Heart left ventricle (tissue), 16 donors: ENCODE data around the gene TMEM182. TPM values are rescaled to one million over a fixed set of nuclear protein-coding genes. Genes with fewer than 3 reads are reported as not detected.

ENCODE experiments used
- ATAC-seq, 4 donors: fragments of 200-7000 bp; cut with Tn5 transposase; one replicate each; pipeline ENCODE4 v1.9.1; 2020 to 2022; ENCODE audit warnings: moderate library complexity in 4 of 4, mild to moderate bottlenecking in 3 of 4, moderate number of reproducible peaks in 1 of 4
- DNase-seq, 5 donors: peaks; one replicate each; pipeline ENCODE4 v3.0.0-alpha.2; 2020
- H3K27ac ChIP-seq, 12 donors: fragments of 200-600 bp; sonication (generic) in 4 of 12; one replicate each; pipeline versions ENCODE4 v1.5.0 to v1.8.0; 2016 to 2022; ENCODE audit warnings: mild to moderate bottlenecking in 2 of 12
- H3K27me3 ChIP-seq, 9 donors: fragments of 200-600 bp; sonication (generic) in 2 of 9; one replicate each; pipeline versions ENCODE4 v1.5.1 to v1.8.0; 2016 to 2022; ENCODE audit warnings: mild to moderate bottlenecking in 3 of 9
- H3K36me3 ChIP-seq, 9 donors: fragments of 200-600 bp; sonication (generic) in 2 of 9; one replicate each; pipeline versions ENCODE4 v1.5.0 to v1.8.0; 2018 to 2022; ENCODE audit warnings: mild to moderate bottlenecking in 2 of 9
- H3K4me1 ChIP-seq, 12 donors: fragments of 200-600 bp; sonication (generic) in 4 of 12; one replicate each; pipeline versions ENCODE4 v1.5.0 to v1.8.0; 2016 to 2022; ENCODE audit warnings: mild to moderate bottlenecking in 3 of 12
- H3K4me3 ChIP-seq, 12 donors: fragments of 200-600 bp; sonication (generic) in 4 of 12; one replicate each; pipeline versions ENCODE4 v1.5.0 to v1.8.0; 2017 to 2022; ENCODE audit warnings: mild to moderate bottlenecking in 9 of 12, moderate library complexity in 4 of 12
- H3K9me3 ChIP-seq, 12 donors: fragments of 200-600 bp; sonication (generic) in 4 of 12; one replicate each; pipeline versions ENCODE4 v1.5.0 to v1.8.0; 2016 to 2022; ENCODE audit warnings: mild to moderate bottlenecking in 1 of 12
- POLR2A ChIP-seq, 2 donors: fragments of 450-650 bp; IDR thresholded peaks; one replicate each; pipeline ENCODE4 v1.6.1; 2017; ENCODE audit warnings: antibody characterized with exemption in 2 of 2, mild to moderate bottlenecking in 2 of 2, moderate library complexity in 2 of 2
- WGBS, 4 donors: extraction: QIAGEN DNeasy Blood & Tissue Kit in 2 of 4; methylation state at CpG; one replicate each; pipeline versions ENCODE4 v1.1.5 to v1.1.7; 2013 to 2018; 5-methylcytosine and 5-hydroxymethylcytosine counted together
- intact Hi-C, 10 donors: fragments of 100-400 bp; cut with DNase I; formaldehyde crosslinking; loops; one replicate each; pipeline versions ENCODE4 v1.11.1 to v1.14.2; 2022
- polyA plus RNA-seq, 2 donors: library from polyadenylated mRNA; stranded (reverse); fragments of 200-250 nt; gene quantifications; one replicate each; pipeline ENCODE4 v1.2.3, GENCODE V29; 2013
- total RNA-seq, 9 donors: library from RNA; depleted of rRNA in 2 of 9; stranded (reverse); fragments of >200 nt in 2 of 9; fragmentation: NEBNext Ultra II Directional in 3 of 9; extraction: Animal tissue kit (Norgen Biotek cat#: 25700) in 3 of 9; gene quantifications; one replicate each; pipeline versions ENCODE4 v1.1.0 to v1.2.4, GENCODE V29; 2016 to 2023
- TF ChIP-seq, protein P1 (sequence below), 12 donors: fragments of 200-600 bp; sonication (generic) in 4 of 12; IDR thresholded peaks; one replicate each; pipeline versions ENCODE4 v1.5.0 to v1.8.0; 2018 to 2022; ENCODE audit warnings: antibody characterized with exemption in 12 of 12, mild to moderate bottlenecking in 5 of 12
- donor health status: ischemic (EF 13 %, LVEDD 7.1; RV severe dilation, severe dysfunction).
- donor health status: healthy with polysubstance abuse.
- donor health status: DM: no; HTN: yes; CAD: no.
- donor health status: DM: no; HTN: no; CAD: no.
- donor health status: ischemic (EF 25% LVEDD 6.9; RV normal size, moderate dysfunction).
- donor health status: ischemic (EF 25% LVEDD 5.7; RV mildly dilated, moderate dysfunction).
- donor health status: healthy.
- donor health status: DM: yes; HTN: yes; CAD: no.
- donor health status: ischemic (EF 35%, LVEDD 5.7; RV mildly dilated, moderate dysfunction).
- donor health status: nonischemic (EF 11% LVEDD 7.7; RV severe dilation, severe dysfunction).
- donor health status: DM: yes; HTN: yes; CAD: no.
- donor health status: PGD.
- donor health status: ischemic (EF 29% LVEDD 5.4; RV normal size, mild dysfunction).
- donor health status: nonischemic (EF 23%, LVEDD 6.1; RV moderate dilation, normal function).

The TMEM182 gene
- total and polyA plus RNA-seq, 11 donors = 7.5 to 179 (median 144) TPM

DNA sequence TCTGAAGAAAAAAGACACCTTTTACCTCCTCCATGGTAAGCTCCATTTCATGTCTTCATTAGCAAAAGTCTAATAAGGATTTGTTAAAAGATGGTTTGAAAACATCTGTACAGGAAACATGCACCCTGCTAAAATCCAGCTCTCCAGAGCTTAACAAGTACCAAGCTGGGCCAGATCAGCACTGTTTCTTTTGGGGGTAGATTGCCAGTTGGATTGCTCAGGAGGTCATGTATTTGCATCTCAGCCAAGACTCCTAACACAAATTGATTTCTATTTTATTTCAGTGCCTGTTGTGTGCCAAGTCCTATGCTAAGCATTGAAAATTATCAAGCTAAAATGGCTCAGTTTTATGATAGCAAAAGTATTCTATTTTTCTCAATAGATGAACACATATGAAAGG, 3.4 kb upstream of the TMEM182 start:
- no peak overlapping the region for H3K27ac ChIP-seq
- no peak overlapping the region for H3K4me3 ChIP-seq
- H3K4me1 ChIP-seq = peaks cover 0 to 32% (median 0%) of the 10 kb centered on the region in 12 donors
- TF ChIP-seq, protein P1, sequence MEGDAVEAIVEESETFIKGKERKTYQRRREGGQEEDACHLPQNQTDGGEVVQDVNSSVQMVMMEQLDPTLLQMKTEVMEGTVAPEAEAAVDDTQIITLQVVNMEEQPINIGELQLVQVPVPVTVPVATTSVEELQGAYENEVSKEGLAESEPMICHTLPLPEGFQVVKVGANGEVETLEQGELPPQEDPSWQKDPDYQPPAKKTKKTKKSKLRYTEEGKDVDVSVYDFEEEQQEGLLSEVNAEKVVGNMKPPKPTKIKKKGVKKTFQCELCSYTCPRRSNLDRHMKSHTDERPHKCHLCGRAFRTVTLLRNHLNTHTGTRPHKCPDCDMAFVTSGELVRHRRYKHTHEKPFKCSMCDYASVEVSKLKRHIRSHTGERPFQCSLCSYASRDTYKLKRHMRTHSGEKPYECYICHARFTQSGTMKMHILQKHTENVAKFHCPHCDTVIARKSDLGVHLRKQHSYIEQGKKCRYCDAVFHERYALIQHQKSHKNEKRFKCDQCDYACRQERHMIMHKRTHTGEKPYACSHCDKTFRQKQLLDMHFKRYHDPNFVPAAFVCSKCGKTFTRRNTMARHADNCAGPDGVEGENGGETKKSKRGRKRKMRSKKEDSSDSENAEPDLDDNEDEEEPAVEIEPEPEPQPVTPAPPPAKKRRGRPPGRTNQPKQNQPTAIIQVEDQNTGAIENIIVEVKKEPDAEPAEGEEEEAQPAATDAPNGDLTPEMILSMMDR (IDR thresholded peaks at IDR 0.05) = no peak
- no peak for TF ChIP-seq POLR2A (IDR thresholded peaks at IDR 0.05)
- H3K36me3 ChIP-seq = no peaks in the 10 kb centered on the region
- intact Hi-C loops = loop anchor here in 1 of 10 donors (2.0 kb wide), 1 partner anchor 48 kb away; no protein-coding TSS in a partner anchor
- ATAC-seq (no peak), DNase-seq (no peak)
- no peaks in the 10 kb centered on the region for H3K27me3 ChIP-seq
- H3K9me3 ChIP-seq = no peaks in the 10 kb centered on the region

DNA sequence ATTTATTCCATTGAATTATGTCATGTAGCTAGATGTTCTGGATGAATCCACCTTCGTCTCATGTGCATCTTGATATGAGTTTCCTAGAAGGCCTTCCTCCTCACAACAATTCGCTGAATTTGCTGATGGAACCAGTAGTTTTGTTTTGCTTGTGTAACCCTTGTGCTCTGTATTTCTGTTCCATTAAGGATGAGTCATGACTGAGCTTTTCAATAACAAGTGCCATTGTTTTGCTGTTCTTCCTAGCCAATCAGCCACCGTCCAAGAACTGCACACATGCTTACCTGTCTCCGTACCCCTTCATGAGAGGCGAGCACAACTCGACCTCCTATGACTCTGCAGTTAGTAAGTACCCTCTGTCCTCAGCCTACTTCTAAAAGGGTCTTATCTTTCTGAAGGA, 2.3 kb downstream of the TMEM182 start:
- Histone ChIP-seq H3K27me3 (no peaks in the 10 kb centered on the region), H3K4me3 (peak overlapping the region in 10 of 12 donors; percentile 35 to 60 (median 48)), H3K36me3 (peaks cover 0 to 18% (median 0%) of the 10 kb centered on the region in 9 donors), H3K9me3 (no peaks in the 10 kb centered on the region), H3K4me1 (peaks cover 0 to 27% (median 0%) of the 10 kb centered on the region in 12 donors), H3K27ac (peak overlapping the region; percentile 12 to 81 (median 66))
- no peak for TF ChIP-seq POLR2A (IDR thresholded peaks at IDR 0.05)
- TF ChIP-seq, protein P1 (IDR thresholded peaks at IDR 0.05) = no peak
- intact Hi-C loops = no loop called here
- ATAC-seq = peak in 3 of 4 donors; percentile 33 to 38 (median 37)
- 58 to 63% (median 62%) methylated on average over 6 of the region's 6 CpGs for WGBS, 4 donors
- DNase-seq = no peak

DNA sequence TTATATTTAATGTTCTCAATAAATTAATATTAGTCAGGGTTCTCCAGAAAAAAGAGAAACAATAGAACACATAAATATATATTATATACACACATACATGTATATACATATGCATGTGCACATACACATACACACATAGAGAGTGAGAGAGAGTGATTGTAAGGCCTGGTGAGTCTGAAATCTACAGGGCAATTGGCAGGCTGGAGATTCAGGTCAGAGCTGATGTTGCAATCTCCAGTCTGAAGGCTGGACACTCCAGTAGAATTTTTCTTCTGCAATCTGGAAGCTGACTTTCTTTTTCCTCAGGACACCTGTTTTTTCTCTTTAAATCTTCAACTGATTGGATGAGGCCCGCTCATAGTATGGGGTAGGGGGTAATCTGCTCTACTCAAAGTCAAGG, 3.2 kb downstream of the TMEM182 start:
- Histone ChIP-seq H3K27ac (peak overlapping the region in 1 of 12 donors; percentile 79), H3K4me1 (peaks cover 0 to 23% (median 0%) of the 10 kb centered on the region in 12 donors), H3K36me3 (peaks cover 0 to 21% (median 0%) of the 10 kb centered on the region in 9 donors), H3K9me3 (no peaks in the 10 kb centered on the region), H3K4me3 (peak overlapping the region in 2 of 12 donors; percentile 55 to 56), H3K27me3 (no peaks in the 10 kb centered on the region)
- WGBS, 4 donors = 68 to 87% (median 84%) methylated on average over 1 of the region's 1 CpG
- peak in 1 of 4 donors; percentile 43 for ATAC-seq
- no peak for DNase-seq
- TF ChIP-seq POLR2A (IDR thresholded peaks at IDR 0.05) = no peak
- TF ChIP-seq, protein P1 (IDR thresholded peaks at IDR 0.05) = no peak
- intact Hi-C loops = no loop called here

DNA sequence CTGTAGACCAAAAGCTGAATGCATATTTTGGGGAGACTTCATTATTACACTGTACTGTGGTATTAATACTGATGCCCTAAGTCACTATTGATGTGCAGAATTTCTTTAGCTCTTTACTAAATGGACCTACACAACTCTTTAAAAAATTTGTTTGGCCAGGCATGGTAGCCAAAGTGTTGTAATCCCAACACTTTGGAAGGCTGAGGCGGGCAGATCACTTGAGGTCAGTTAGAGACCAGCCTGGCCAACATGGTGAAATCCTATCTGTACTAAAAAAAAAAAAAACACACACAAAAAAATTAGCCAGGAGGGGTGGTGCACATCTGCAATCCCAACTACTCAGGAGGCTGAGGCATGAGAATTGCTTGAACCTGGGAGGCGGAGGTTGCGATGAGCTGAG, 6.4 kb downstream of the TMEM182 start:
- DNase-seq (no peak), ATAC-seq (no peak)
- no peak for TF ChIP-seq POLR2A (IDR thresholded peaks at IDR 0.05)
- TF ChIP-seq, protein P1 (IDR thresholded peaks at IDR 0.05) = no peak
- Histone ChIP-seq H3K27ac (no peak overlapping the region), H3K4me3 (no peak overlapping the region), H3K9me3 (no peaks in the 10 kb centered on the region), H3K36me3 (peaks cover 0 to 21% (median 0%) of the 10 kb centered on the region in 9 donors), H3K27me3 (no peaks in the 10 kb centered on the region), H3K4me1 (peaks cover 0 to 34% (median 5%) of the 10 kb centered on the region in 12 donors)
- 94 to 97% (median 96%) methylated on average over 3 of the region's 3 CpGs for WGBS, 4 donors
- intact Hi-C loops = no loop called here
